UCSD-AML1 (cell line): ENCODE results near the gene LUZP1.
"Not testable (repeated sequence)": the region's sequence is repeated elsewhere in the genome, so short reads cannot be mapped to it uniquely, and the experiment has no call there.

Experiments used
- DNase-seq: peaks from one replicate; lab custom pipeline; 2025; ENCODE audit not compliant: unreplicated experiment; lab: John Stamatoyannopoulos, UW

Gene LUZP1

GRCh38 chr1:23168445-23169194 is at the start of gene LUZP1:
TSS of gene LUZP1 (minus strand) at chr1:23168856.
- DNase-seq: peak; percentile 92

DNA sequence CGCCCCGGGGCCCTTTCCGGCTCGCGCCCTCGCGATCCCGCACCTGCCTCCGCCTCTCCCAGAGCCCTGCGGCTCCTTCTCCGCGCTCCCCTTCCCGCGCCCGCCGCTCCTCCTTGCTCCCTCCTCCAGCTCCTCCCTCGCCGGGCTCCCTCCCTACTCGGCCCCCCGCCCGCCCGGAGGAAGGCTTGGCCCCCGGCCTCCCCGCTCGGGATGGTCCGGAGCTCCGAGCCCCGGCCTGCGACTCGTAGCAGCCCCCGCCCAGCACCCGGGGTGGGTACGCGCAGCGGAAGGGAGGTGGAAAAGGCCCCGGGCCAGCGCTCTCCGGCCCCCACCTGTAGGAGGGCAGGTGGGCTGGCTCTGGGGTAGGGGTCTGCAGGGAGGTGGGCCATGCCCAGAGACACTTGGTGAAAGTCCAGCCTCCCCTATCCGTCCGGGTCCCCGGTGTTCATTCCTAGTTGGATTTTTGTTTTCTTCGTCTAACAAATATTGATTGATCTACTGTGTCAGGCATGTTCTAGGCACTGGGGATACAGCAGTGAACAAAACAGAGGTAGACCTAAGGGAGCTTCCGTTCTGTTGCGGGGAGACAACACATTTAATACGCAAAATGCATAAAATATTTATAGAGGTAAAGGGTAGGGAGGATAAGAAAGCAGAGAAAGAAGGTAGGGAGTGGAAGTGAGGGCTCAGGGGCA is 48.9 kb upstream of the LUZP1 start, which contains the start of gene HTR1D:
TSS of gene HTR1D (minus strand) at position 82 of the 695 bp plus-strand sequence. CDS start 23,283 bp downstream, outside the sequence.
- no peak for DNase-seq

DNA sequence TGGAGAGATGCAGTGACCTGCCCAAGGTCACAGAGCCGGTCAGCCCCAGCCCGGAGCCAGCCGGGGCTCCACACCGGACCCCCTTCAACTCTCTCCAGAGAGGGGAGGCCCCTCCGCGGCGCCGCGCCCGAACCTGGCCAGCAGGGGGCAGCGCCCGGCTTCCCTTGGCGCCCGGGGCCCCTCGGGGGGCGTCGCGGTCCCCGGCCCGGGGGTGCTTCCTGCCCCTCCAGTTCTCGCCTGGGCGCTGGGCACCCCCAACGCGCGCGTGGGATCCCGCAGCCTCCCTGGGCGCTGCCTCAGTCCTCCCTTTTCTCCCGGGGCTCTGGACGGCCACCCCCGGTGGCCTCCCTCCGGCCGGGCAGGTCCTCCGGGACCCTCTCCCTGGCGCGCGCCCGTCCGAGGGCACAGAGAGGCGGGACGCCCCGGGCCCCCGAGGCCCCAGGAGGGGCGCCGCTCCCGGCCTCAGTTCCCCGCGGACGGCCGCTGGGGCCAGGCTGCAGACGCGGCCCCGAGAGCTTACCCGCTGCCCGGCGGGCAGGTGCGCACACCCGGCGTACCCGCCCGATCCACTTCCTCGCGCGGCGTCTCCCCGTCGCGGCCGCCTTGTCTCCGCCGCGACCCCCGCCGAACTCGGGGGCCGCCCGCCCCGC is 48.2 kb upstream of the LUZP1 start:
- no peak for DNase-seq

DNA sequence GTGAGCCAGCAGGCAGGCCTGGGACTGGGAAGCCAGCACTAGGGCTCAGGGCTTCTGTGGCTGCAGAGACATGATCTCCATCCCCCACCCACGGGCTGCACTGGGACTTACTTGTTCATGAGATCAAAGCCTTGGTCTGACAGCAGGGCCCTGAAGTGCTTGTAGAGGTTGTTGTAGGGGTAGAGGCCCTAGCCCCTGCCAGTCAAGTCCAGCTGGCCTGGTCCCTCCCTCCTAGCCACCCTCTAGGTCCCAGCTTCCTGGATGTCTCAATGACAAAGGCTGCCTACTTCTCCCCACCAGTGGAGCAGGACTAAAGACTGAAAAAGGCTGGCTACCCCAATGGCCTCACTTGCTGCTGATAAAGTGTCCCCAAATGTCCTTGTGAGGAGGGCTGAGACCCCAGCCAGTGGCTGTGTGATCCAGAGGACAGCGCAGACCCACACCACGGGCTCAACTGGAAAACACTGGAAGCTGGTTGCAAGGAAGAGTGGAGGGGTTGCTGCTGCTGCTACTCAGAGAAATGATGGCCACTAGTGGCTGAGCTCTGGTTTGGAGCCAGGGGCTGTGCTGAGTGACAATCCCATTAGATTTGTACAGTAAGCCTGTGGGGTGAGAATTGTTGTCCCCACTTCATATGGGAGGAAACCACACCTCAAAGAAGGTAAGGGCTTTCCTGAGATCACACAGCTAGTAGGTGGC is 47.2 kb upstream of the LUZP1 start:
- DNase-seq: no peak

DNA sequence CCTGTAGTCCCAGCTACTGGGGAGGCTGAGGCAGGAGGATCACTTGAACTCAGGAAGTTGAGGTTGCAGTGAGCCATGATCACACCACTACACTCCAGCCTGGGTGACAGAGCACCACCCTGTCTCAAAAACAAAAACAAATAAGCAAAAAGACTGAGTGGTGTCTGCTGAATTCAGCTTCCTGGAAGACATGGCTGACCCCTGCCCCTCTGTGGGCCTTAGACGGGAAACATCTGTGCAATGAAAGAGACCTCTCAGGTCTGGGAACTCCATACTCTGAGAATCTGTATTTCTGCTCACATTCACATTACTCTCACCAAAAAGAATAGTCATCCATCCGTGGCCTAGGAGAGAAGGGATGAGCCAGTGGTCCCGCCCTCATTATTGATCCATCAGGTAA is 46.6 kb upstream of the LUZP1 start:
- no peak for DNase-seq

DNA sequence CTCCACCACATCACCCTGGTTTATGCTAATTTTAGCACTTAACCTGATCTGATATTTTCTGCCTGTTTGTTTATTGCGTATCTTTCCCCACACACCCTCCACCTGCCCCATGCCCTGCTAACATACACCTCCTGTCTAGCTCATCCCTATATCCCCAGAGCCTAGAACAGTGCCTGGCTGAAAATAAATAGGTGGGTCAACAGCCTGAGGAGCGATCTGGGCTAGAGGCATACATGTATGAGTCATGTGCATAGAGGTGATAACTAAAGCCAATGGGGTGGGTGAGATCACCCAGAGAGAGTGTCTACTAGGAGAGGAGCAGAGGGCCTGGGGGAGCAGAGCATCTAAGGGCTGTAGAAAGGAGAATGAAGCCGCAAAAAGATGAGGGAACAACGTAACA is 46.0 kb upstream of the LUZP1 start:
- no peak for DNase-seq

- no peak for DNase-seq
Measured at GRCh38 chr1:23211955-23212354, 43.3 kb upstream of the LUZP1 start.

DNA sequence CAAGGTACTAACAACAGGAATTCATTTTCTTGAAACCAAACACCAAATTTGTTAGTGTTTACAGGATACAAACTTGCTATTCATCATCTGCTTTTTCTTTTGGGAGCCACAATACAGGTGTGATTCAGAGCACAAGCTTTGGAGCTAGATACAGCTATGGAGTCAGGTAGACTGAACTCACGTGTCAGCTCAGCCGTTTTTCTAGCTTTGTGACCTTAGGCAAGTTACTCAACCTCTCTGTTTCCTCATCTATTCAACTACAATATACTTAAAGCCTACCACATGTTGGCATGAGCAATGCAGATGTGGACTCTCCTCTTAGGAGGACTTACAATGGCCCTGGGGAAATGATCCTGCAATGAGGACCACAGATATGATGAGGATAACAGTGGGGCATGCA is 42.3 kb upstream of the LUZP1 start:
- DNase-seq: no peak

DNA sequence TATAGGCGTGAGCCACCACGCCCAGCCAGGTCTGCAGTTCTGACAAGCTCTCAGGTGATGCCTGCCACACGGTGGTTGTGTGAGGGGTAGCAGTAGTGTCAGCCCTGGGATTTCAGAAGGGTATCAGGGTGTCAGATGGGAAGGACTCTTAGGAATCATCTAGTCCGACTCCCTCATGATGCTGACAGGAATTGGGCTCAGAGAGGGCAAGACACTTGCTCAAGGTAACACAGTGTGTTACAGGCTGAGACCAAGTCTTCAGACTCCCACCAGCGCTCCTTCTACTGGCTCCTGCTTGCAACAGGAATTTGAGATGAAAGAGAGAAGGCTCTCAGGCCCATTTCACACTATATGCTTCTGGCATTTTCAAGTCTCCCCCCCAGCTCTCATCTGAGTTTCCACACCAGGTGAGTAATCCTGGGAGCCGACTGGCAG is 41.7 kb upstream of the LUZP1 start:
- DNase-seq: no peak

- no peak for DNase-seq
Measured at GRCh38 chr1:23209770-23210169, 41.1 kb upstream of the LUZP1 start.

- DNase-seq: no peak
Measured at GRCh38 chr1:23208527-23208926, 39.9 kb upstream of the LUZP1 start.

GRCh38 chr1:23207733-23208132 is 39.1 kb upstream of the LUZP1 start:
- not testable (repeated sequence) for DNase-seq

DNA sequence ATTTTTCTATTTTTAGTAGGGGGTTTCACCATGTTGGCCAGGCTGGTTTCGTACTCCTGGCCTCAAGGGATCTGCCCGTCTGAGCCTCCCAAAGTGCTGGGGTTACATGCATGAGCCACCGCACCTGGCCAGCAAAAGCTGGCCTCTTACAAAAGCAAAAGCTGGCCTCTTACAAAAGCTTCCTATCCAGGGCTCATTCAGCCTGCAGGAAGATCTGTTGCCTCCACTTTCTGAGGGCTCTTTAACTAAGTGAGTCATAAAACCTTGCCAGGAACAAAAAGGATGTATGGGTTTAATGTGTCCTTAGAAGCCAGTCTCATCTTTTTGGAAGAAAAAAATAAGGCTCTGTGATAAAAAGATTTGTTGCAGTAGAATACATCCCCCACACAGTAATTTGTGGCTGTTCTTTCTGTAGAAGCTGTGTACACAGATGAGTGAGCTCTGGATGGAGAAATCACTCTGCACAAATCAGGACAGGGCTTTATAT is 33.6 kb upstream of the LUZP1 start:
- no peak for DNase-seq

- DNase-seq: no peak
Measured at GRCh38 chr1:23200883-23201282, 32.2 kb upstream of the LUZP1 start.

DNA sequence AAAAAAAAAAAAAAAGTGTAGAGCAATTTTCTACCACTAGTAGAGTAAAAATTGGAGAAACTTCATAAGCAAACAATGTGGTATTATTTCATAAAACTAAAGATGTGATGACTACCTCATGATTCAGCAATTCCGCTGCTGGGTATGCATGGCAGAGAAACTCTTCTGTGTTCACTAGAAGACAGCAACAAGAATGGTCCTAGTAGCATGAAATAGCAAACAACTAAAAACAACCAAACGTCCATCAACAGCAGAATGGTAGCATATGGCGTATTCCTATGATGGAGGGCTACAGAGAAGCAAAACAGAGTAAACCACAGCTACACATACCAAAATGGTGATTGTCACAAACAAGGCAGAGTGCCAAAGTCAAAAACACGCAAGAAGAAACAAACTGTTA is 29.7 kb upstream of the LUZP1 start:
- DNase-seq: no peak

- DNase-seq: no peak
Measured at GRCh38 chr1:23196627-23197328, 28.1 kb upstream of the LUZP1 start.

DNA sequence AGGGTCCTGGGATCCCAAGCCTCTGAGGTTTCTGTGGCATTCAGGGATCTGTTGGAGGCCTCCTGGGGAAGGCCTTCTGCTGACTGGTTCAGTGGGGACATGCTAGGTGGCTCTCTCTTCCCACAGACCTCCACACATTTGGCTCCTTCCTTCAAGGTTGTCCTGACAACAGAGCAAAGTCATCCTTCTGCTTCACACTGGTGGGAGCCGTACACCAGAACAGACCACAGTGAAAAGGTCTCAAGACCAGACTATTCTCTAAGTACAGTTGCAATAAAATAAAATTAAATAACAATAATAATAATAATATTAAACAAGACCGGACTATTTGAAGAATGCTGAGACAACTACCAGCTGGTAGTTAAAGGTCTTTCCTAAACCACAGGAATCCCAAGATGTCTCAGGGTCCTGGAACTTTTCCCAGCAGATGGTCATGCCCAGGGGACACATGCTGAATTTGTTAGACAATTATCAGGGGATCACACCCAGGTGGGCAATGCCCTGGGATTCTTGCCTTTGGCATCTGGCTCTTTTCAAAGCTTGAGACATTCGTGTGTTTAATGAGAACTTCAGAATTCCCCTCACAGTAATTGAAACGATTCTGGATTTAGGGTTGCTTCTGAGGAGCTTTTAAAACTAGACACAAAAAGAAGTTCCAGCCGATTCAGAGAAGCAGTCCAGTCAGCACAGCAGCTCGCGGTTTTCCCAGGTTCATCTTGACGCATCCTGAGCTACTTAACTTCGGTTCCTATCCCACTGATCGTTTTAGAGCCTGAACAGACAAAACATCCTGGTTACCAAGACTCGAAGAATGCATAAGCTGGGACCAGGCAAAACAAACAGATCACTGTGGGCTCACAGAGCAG is 25.7 kb upstream of the LUZP1 start:
- DNase-seq: no peak

DNA sequence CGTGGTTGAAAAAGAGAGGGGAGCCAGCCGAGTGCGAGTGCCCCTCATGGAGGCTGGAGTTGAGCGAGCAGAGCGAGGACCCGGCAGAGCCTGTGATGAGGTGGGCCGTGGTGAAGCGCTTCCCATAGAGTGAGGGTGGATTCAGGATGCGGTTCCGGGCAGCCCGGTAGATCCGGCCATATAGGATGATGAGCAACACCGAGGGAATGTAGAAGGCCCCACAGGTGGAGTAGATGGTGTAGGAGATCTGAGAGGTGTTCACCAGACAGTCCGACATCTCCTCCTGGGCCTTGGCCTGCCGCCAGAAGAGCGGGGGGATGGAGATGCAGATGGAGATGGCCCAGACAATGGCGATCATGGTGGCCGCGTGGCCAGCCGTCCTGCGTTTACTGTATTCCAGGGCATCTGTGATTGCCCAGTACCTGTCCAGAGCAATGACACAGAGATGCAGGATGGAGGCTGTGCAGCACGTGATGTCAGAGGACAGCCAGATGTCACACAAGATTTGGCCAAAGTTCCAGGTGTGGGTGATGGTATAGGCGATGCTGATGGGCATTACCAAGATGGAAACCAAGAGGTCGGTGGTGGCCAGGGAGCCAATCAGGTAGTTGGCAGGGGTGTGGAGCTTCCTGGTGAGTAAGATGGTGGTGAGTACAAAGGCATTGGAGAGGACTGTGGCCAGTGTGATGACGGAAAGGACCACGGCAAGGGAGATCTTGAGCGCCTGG is 24.9 kb upstream of the LUZP1 start:
- no peak for DNase-seq

- no peak for DNase-seq
Measured at GRCh38 chr1:23191199-23191598, 22.5 kb upstream of the LUZP1 start.
